ENCODE results near the gene STMP1. TPM values are rescaled to one million over a fixed set of nuclear protein-coding genes. Genes with fewer than 3 reads are reported as not detected.
A peak's percentile ranks its signal among the peaks of the same experiment; 100 is the strongest.

Gene STMP1
- total and polyA plus RNA-seq, 2 of the 13 experiments (the other 11 are each of a cell fraction or from before 2014, with no cell fraction given), result 7.2 to 16.2 TPM

DNA sequence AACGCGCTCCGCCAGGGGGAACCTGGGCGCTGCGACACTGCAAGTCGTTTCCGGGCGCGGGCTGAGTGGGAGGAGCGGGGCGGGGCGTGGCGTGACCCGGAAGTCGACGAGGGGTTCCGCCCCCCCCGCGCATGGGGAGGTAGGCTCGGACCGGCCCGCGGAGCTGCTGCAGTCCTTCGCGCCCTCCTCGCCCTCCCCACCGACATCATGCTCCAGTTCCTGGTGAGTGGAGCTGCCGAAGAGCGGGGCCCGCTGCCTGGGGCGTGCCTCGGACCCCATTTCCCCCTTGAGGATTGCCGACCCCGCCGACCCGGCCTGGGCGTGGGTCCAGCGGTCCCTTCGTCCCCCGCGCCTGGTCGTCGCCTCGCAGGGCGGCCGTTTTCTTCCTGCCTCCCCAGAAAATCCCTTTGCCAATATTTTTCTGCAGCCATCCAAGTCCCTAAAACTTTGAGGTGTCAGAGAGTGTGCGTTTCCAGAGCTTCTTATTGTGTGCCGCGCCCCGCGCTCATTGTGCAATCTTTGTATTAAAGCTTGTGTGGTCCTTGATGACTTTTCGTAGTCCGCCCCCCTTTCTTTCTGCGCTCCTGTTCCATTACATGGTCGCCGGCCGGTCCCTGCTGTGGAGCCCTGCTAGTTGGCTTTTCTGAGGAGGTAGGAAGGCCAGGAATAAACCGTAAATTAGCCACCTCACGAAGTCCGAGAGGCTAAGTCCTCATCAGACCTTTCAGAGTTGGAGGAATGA is at the start of gene STMP1 (continued):
- TF ChIP-seq SRF (IDR thresholded peaks at IDR 0.05; ENCODE audit: low read depth, low read length), result no peak
- peak; percentile 93 for TF ChIP-seq ZFY (CRISPR knock-in tag; IDR thresholded peaks at IDR 0.05)
- TF ChIP-seq ZFYVE20 (CRISPR knock-in tag; IDR thresholded peaks at IDR 0.05; ENCODE audit: borderline replicate concordance, low read depth), result 0 out of 2 replicates have a peak, but pooled peaks have one; percentile 47
- TF ChIP-seq ZNF224 (CRISPR knock-in tag; IDR thresholded peaks at IDR 0.05), result no peak
- TF ChIP-seq RELA (CRISPR knock-in tag; IDR thresholded peaks at IDR 0.05), result no peak; the same call in 1 of the 2 replicates
- TF ChIP-seq, protein P1, sequence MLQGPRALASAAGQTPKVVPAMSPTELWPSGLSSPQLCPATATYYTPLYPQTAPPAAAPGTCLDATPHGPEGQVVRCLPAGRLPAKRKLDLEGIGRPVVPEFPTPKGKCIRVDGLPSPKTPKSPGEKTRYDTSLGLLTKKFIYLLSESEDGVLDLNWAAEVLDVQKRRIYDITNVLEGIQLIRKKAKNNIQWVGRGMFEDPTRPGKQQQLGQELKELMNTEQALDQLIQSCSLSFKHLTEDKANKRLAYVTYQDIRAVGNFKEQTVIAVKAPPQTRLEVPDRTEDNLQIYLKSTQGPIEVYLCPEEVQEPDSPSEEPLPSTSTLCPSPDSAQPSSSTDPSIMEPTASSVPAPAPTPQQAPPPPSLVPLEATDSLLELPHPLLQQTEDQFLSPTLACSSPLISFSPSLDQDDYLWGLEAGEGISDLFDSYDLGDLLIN (CRISPR knock-in tag; IDR thresholded peaks at IDR 0.05; ENCODE audit: borderline replicate concordance), result peak; percentile 90
- peak; percentile 46; the same call in 1 of the 2 replicates for TF ChIP-seq ZFP37 (CRISPR knock-in tag; IDR thresholded peaks at IDR 0.05; ENCODE audit: borderline replicate concordance)
- TF ChIP-seq TCF12 (IDR thresholded peaks at IDR 0.05), result no peak
- TF ChIP-seq TCF12 (CRISPR knock-in tag; IDR thresholded peaks at IDR 0.05), result no peak
- TF ChIP-seq ZNF451 (CRISPR knock-in tag; IDR thresholded peaks at IDR 0.05), result peak; percentile 97
- TF ChIP-seq MEF2D (CRISPR knock-in tag; IDR thresholded peaks at IDR 0.05), result no peak; the same call in 1 of the 2 replicates
- TF ChIP-seq CHD4 (IDR thresholded peaks at IDR 0.05; ENCODE audit: borderline replicate concordance, low read length), result no peak
- TF ChIP-seq ZNF572 (CRISPR knock-in tag; IDR thresholded peaks at IDR 0.05), result no peak
- no peak for TF ChIP-seq RBAK (CRISPR knock-in tag; IDR thresholded peaks at IDR 0.05)
- TF ChIP-seq, protein P2, sequence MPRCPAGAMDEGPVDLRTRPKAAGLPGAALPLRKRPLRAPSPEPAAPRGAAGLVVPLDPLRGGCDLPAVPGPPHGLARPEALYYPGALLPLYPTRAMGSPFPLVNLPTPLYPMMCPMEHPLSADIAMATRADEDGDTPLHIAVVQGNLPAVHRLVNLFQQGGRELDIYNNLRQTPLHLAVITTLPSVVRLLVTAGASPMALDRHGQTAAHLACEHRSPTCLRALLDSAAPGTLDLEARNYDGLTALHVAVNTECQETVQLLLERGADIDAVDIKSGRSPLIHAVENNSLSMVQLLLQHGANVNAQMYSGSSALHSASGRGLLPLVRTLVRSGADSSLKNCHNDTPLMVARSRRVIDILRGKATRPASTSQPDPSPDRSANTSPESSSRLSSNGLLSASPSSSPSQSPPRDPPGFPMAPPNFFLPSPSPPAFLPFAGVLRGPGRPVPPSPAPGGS (CRISPR knock-in tag; IDR thresholded peaks at IDR 0.05), result peak; percentile 62; the same call in 1 of the 2 replicates
- peak; percentile 98 for TF ChIP-seq POLR2G (IDR thresholded peaks at IDR 0.05; ENCODE audit: low read depth, low read length)
- TF ChIP-seq, protein P3, sequence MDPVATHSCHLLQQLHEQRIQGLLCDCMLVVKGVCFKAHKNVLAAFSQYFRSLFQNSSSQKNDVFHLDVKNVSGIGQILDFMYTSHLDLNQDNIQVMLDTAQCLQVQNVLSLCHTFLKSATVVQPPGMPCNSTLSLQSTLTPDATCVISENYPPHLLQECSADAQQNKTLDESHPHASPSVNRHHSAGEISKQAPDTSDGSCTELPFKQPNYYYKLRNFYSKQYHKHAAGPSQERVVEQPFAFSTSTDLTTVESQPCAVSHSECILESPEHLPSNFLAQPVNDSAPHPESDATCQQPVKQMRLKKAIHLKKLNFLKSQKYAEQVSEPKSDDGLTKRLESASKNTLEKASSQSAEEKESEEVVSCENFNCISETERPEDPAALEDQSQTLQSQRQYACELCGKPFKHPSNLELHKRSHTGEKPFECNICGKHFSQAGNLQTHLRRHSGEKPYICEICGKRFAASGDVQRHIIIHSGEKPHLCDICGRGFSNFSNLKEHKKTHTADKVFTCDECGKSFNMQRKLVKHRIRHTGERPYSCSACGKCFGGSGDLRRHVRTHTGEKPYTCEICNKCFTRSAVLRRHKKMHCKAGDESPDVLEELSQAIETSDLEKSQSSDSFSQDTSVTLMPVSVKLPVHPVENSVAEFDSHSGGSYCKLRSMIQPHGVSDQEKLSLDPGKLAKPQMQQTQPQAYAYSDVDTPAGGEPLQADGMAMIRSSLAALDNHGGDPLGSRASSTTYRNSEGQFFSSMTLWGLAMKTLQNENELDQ (CRISPR knock-in tag; IDR thresholded peaks at IDR 0.05; ENCODE audit: borderline replicate concordance), result no peak
- TF ChIP-seq SALL2 (CRISPR knock-in tag; IDR thresholded peaks at IDR 0.05), result peak; percentile 97
- TF ChIP-seq, protein P4, sequence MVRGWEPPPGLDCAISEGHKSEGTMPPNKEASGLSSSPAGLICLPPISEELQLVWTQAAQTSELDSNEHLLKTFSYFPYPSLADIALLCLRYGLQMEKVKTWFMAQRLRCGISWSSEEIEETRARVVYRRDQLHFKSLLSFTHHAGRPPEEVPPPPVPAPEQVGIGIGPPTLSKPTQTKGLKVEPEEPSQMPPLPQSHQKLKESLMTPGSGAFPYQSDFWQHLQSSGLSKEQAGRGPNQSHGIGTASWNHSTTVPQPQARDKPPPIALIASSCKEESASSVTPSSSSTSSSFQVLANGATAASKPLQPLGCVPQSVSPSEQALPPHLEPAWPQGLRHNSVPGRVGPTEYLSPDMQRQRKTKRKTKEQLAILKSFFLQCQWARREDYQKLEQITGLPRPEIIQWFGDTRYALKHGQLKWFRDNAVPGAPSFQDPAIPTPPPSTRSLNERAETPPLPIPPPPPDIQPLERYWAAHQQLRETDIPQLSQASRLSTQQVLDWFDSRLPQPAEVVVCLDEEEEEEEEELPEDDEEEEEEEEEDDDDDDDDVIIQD (CRISPR knock-in tag; IDR thresholded peaks at IDR 0.05; ENCODE audit: low read depth), result no peak
- TF ChIP-seq NR3C1 (CRISPR knock-in tag; IDR thresholded peaks at IDR 0.05), result no peak
- TF ChIP-seq DR1 (CRISPR knock-in tag; IDR thresholded peaks at IDR 0.05), result peak; percentile 78
- TF ChIP-seq NFE2L2 (IDR thresholded peaks at IDR 0.05; ENCODE audit: low read length), result no peak
- TF ChIP-seq IRX3 (CRISPR knock-in tag; IDR thresholded peaks at IDR 0.05; ENCODE audit: borderline replicate concordance, low read depth), result peak; percentile 77
- TF ChIP-seq IRF2 (CRISPR knock-in tag; IDR thresholded peaks at IDR 0.05), result 0 out of 2 replicates have a peak, but pooled peaks have one; percentile 53

Measured in HepG2 (cell line).